EL (cell line): ENCODE data around the gene PAK5.

Experiments used
- DNase-seq: peaks from one replicate; pipeline ENCODE4 v3.0.0-alpha.2; 2016

Gene PAK5

DNA sequence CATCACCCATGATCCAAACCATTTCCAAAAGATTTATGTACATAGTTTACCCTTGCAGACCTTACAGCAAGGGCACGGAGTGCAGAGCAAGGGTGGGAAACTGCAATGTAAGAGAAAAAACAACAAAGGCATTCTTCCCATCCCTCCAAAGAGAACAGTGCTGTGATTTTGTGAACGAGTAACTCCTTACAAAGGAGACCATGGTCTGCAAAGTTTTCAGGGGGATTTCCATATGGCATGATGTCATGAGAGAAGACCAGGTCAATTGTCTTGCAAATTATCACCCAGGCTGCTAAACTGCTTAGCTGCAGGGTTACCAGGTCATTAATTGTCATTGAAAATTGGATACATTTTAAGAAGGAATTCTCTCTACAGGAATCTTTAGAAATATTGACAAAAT, 266.2 kb downstream of the PAK5 start:
- DNase-seq: no peak

DNA sequence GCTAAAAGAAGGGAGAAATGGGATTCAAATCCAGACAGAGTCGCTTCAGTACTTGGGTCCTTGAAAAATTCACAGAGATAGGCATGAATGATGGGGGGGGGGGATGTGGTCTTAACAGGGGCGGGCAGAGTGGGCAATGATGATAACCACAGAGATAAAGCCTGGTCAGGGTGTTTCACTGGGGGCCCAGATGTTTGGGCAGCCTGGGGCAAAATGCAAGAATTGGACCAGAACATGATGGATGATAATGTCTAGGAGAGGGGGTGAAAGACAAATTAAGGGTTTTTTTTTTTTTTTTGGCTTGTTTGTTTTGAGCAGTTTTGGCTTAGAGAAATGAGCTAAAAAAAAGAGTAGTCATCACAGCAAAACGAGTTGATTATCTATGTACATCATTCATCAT, 267.1 kb downstream of the PAK5 start:
- no peak for DNase-seq

DNA sequence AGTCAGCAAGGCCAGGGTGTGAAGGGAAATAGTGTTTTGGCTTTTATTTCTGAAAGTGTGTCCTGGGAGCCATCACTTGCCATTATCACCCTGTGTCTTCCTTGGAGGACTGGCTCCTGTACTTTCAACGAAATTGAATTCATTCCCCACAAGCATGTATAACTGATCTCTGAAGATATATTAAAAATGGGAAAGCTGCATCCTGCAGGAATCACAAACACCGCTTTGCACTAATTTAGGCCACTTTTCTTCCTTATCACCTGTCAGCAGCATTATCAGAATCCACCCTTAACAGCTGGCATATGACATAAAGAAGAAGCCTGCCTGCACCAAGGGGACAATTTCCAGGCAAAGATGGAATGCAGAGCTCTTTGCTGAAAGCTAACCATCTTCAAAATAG, 268.3 kb downstream of the PAK5 start:
- no peak for DNase-seq

DNA sequence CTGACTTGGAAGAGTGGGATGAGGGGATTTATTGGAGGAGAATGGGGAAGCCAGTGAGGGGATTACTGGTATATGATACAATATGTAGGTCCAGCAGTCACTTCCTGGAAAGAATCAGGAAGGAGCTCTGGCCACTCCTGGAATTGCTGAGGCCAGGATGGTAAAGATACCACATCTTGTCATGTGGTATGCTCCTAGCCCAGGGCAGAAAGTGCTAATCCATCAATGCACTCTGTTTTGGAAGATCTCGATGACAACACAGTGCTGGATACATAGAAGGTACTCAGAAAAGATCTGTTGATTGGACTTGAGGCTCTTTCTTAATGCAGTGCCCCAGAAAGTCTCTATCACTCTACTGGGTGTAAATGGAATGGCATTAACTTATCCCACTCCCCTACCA, 271.9 kb downstream of the PAK5 start:
- DNase-seq: no peak

DNA sequence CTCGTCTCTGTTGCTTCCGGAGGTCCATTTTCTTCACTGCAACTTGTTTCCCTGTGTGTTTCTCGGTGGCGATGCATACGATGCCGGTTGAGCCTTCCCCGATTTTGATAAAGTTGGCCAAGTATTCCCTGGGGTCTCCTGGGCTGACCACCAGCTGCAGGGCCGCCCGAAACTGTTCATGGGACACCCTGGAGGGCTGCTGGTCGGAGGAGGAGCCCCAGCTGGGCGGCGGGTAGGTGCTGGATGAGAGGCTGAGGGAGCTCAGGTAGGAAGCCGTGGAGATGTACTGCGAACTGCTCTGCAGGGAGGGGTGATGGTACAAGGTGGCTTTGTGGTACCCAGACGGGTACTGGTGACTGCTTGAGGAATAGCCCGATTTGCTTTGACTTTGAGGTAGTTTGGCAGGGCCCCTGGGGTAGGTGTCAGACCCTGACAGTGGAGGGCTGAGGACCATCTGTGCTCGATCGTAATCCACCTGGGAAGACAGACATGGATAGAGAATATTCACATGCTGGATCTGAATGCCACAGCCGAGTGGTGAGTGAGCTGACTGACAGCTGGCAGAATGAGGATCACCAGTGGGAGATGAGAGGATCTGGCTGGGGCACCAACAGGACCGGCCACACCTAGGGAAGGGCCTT, 272.8 kb downstream of the PAK5 start:
- no peak for DNase-seq

DNA sequence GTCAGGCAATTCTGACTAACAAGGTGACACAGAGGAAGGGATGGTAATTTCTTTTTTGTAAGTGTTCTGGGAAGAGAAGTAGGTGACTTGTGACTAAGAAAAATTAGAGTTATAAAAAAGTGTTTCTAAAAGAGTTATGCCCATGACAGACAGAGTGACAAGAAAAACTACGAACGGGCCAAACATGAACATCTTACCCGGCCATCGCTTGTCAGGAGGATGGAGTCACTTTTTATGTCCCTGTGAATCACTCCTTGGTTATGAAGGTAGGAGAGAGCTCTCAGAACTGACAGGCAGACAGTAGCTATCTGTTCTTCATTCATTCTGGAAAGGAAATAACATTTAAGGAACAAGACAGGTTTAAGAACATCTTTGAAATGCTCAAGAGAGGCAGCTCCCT, 281.5 kb downstream of the PAK5 start:
- no peak for DNase-seq

DNA sequence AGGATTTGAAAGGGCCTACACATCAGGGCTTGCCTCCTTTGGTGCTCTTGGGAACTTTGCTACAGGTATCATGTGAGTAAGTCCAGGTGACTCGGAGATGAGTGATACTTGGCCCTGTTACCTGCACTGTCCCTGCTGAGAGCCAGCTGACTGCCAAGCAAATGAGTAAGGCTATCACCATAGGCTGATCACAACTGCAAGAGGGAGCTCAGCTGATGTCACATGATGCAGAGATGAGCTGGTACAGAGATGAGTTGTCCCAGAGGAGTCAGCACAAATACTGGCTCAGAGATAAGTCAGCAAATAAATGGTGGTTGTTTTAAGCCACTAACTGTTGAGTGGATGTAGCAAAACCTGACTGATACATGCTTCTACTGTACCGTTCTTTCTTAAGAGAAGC, 283.1 kb downstream of the PAK5 start:
- no peak for DNase-seq

DNA sequence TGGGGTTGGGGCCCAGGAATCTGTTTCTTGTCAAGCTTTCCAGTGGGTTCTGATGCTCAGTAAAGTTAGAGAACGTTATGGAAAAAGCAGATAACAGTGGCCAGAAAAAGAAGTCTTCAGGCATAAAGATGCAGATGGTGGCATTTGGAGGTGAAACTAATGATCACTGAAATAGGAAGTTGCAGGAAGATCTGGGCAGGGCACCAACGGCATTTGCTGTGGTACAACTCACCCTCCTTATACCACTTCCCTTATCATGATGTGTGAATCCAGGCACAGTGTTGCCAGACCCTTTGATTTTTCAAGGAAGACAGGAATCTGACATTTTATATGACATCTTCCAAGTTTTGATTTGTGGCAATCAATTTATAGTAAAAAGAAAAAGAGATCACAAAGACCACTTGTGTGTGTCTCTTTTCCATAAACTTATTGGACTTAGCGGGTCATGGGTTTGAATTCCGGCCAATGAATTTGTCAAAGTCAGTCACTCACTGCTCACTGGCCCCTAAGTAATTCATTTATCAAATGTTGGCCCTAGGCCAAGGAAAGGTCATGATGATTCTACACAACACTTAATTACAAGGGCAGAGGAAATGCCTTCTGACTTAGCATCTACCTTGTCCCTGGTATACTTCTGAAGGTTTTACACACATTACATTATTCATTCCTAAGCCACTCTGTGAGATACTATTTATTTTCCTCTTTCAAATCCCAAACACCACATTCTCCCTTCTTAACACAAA, 286.9 kb downstream of the PAK5 start:
- DNase-seq: no peak

DNA sequence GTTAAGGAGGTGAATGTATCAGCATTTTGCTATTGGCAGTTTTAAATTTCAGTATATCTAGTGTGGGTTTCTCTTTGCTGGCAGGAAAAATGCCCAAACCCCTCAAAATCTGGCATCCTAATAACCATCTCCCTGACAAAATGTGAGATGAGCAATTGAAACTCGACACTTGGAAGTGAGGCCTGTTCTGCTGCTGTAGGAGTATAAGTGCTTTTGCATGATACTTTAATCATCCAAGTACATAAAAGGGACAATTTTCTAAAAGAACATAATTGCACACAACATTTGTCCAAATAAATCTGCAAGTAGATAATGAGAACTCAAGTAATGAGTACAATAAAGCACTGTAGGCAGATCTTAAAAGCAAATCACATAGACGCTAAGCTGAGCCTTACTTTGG, 288.0 kb downstream of the PAK5 start:
- DNase-seq: no peak

DNA sequence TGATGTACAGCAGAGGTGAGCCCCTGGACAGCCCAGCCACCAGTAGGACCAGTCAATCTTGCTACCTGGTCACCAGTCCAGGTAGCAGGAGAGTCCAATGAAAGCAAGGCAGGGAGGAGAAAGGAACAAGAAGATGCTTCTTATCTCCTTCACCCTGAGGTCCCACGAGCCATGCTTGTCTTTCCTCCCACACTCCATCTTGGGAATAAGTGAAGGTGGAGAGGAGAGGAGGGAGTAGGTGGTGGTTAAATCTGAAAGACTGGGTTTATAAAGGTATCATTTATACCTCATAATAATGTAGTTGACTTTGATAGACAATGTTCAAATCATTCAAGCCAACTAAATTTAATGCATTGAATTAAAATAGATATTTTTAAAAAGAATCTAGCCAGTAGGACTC, 288.6 kb downstream of the PAK5 start:
- no peak for DNase-seq

DNA sequence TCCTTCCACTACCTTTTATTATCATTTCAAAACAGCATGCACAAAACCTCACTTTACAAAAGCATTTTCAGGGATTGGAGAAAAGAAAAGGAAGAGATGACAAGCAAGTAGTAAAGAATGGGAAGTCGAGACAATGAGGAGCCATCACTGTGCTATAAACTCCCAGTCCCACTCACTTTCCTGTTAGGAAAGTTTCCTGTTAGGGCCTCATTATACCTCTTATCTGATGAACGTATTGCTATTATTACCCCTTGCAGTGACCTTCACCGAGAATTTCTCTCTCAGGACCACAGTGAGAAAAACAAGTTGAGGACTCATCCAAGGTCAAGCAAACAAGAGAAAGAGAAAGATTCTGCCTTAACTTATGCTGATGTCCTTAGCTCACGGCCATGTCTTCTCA, 295.7 kb downstream of the PAK5 start:
- no peak for DNase-seq

DNA sequence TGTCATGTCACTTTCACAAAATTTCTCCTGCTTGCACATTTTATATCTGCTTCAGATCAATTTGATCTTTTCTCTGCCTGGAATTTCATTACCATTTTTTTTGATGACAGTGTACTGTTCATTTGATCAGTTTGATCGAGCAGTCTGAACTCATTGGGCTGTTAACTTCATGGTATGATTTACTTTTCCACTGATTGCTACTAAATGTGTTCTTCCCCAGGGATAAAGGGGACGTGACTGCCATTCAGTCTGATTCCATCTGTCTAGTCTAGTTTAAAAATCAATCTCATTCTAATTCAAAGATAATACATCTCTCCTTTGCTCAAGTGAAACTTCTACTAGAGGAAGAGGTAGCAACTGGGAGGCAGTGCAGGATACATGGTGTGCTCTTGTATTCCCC, 303.4 kb downstream of the PAK5 start:
- no peak for DNase-seq

DNA sequence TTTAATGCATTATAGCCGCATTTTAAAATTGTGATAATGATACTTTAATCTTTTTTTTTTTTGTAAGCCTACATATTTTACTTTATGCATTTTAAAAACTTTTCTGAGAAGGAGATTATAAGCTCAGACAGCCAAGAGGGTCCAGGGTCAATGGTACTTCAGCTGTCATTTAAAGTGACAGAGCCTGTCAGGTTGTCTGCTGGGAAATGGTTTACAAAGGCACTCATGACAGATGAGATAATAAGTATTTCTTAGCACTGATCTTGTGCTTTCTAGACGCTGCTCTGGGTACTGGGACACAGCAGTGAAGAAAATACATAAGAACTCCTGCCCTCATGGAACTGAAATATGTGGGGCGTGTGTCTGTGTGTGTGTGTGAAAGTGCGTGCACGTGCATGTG, 304.9 kb downstream of the PAK5 start:
- DNase-seq: no peak

DNA sequence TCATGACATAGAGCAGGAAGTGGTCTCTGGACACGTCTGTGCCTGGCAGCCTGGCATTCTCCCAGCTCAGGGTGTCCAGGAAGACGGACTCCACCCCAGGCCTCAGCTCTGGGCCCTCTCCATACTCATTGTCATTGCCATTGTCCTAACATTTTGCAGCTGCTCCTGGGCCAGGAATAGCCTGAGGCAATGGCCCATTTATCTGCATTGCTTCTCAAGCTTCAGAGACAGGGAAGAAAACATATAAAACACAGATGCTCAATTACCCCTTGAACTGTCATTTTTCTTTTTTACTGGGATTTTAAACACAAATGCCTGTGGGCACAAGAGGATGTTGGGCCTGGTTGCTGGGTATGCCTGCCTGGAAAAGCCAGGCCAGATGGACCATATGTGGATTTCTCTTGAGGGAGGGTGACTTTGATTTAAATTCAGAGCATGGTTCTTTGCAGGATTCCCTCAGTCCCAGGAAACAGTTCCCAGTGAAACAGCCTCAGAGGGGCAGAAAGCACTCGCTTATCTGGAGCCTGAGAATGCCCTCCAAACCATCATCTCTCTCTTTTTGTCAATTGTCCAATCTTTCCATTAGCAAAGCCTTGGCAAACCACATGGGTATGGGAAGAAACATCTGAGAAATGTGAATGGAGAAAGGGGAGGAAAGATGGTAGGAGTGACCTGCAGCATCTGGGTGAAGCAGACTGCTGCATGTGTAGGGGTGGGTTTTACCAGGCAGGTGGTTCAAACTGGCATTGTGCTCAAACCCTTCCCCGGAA, 306.6 kb downstream of the PAK5 start:
- DNase-seq: no peak

DNA sequence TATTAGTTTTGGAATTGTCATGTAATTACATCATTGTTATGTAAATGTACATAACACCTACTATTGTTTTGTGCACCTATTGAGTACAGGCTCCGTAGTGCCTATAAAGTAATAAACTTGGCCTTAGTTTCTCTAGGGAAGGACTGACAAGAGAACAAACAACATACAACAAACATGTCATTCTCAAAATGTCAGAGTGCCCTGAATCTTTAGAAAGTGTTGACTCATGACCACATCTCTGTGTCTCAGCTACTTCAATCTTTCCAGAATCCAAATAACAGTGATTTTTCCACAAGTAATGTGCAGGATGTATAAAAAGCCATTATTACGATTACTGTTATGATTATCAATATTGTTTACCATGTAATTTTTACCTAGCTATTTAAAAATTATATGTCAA, 307.3 kb downstream of the PAK5 start:
- no peak for DNase-seq

DNA sequence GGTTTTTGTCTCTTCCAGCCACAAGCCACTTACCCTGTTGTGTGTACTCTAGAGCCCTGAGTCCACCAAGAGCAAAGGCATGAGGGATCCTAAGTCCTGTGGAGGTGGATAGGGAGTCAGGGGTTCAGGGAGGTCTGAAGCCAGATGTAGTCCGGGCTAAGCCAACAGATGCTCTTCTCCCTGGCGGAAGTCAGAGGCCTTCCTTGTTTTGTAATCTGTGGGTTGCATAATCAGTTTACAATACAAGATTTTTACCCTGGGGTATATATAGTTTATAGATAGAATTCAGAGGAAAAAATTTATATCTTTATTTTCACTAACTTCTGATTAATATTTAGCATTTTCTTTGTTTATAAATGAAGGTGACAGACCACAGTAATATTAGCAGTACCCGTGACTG, 315.2 kb downstream of the PAK5 start:
- DNase-seq: no peak

DNA sequence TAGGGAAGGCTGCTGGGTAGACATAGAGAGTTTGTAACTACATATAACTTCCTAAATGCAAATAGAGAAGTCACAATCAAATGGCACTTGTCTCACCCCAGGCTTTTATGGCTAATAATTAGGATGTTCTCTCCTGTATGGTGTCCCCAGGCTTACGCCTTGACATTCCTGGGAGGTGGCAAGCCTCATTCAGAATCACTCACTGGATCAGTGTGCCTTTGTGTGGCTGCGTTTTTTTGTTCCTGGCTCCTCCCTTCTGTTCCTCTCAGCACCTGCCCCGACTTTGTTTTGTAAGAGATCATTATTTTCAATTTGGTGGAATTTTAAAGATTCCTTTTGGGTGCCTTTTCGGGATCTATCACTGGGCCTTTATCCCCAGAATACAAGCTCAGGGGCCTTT, 318.8 kb downstream of the PAK5 start:
- DNase-seq: no peak

DNA sequence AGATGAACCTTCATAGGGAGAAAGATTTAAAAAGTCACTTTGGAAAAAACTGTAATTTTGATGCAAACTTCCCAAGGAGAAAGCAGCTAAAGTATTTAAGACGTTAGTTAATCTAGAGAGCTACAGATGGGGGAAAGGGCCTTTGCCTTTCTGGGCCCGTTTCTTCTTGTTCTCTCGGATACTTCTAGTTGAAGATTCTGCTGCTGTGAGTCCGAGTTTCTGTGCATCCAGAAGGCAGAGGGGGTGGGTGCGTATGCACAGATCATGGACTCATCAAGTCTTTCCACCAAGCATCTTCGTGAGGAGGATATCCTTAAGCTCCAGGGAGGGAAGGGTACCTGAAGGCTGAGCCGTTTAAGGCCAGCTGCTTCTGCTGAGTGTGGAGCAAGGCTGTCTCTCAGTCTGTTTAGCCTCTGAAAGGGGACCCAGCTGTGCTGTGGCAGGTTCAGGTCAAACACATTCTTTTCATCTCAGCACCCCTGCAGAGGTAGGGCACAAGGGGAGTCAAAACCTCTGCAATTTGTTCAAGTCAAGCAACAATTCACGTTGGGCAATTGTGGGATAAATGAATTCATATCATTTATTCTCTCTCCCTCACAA, 320.2 kb downstream of the PAK5 start:
- DNase-seq: no peak

DNA sequence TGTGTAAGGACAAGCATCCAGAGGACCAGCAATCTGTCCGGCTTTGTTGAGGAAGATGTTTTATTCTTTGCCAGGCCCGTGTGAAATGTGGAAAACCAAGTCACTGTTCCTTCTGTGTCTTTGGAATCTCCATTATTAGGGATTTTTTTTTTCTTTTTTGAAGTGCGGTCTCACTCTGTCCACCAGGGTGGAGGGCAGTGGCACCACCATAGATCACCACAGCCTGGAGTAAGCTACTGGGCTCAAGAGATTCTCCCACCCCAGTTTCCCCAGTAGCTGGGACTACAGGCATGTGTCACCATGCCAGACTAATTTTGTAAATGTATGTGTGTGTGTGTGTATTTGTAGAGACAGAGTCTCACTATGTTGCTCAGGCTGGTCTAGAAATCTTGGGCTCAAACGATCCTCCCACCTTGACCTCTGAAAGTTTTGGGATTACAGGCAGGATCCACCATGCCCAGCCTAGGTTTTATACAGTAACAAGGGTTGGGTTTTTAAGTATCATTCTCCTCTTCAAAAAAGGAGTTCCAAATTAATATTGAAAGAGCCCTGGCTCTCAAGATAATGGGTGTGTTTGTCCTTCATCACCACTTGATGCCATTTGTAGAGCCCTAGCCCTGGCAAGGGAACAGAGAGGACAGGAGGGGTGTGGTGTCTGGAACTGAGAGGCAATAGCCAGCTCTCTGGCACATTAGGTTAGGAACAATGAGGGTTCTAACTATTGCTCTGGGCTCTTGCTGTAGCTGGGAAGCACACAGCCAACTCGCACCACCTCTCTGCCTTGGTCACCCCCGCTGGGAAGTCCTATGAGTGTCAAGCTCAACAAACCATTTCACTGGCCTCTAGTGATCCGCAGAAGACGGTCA, 321.3 kb downstream of the PAK5 start:
- no peak for DNase-seq

DNA sequence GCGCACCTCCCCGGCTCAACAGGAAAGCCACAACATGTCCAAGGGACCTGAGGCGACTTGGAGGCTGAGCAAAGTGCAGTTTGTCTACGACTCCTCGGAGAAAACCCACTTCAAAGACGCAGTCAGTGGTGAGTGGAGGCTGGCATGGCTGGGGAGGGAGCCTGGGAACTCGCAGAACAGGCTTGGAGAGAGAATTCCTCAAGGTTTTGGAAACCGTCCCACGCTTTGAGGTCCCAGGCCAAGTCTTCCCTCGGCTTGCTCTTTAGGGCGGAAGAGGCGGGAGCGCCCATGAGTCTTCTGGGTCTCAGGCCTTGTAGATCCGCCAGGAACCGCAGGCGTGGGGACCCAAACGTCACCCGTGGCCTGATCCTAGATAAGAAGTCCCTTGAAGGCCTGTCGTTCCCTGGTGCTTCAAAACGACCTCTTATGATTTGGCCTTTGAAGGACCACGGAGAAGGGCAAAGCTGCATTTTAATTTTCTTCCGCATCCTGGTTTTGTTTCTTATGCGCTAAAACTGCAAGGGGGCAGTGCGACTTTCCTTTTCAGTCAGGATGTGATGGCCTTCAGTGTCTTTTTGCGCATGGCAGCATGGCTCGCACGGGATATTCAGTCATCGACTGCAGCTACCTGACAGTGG, 322.5 kb downstream of the PAK5 start:
- DNase-seq: no peak

DNA sequence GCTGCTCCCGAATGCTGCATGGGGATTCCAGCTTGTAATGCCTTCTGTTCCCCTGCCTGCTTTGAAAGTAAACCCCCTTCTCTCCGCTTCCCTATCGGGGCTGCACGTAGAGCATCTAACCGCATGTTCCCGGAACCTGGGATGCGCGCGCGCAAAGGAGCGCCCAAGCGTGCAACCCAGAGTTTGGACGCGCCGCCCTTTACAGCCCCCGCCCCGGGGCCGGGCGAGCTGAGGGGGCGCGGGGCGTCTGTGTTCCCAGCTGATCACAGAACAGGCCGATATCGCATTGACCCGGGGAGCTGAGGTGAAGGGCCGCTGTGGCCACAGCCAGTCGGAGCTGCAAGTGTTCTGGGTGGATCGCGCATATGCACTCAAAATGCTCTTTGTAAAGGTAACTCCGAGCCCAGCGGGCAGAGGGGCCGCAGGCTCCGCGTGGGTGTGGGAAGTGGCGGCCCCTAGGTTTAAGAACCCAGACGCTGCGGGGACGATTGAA, 323.1 kb downstream of the PAK5 start:
- DNase-seq: no peak

DNA sequence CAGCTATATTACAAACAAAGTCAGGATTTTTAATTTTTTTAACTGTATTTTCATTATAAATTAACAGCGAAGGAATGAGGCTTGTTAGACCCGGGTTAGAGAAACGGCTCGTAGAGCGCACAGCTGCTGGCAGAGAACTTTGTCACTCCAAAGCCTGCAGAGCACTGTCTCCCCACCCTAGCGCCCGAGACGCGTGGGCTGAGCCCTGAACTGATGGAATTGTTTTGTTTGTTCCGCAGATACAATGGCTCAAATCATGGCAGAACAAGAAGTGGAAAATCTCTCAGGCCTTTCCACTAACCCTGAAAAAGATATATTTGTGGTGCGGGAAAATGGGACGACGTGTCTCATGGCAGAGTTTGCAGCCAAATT, 323.7 kb downstream of the PAK5 start:
- DNase-seq: no peak
